AG09309 (cell line): ENCODE measurements around the gene ABHD5.

Experiments used
- DNase-seq: peaks from one replicate; pipeline ENCODE4 v3.0.0-alpha.2; 2010; ENCODE audit warnings: low read depth
- H3K4me3 ChIP-seq: 2 replicates; pipeline ENCODE4 v1.5.1; 2011; ENCODE audit warnings: mild to moderate bottlenecking, low read depth, low read length, moderate library complexity; ENCODE audit not compliant: control insufficient read depth
- TF ChIP-seq, protein P1 (sequence below): IDR thresholded peaks from 2 replicates; pipeline ENCODE4 v1.5.1; 2011; ENCODE audit warnings: mild to moderate bottlenecking, low read depth, low read length, inconsistent platforms; ENCODE audit not compliant: insufficient read depth, control insufficient read depth; ENCODE audit errors: missing control alignments

The ABHD5 gene

GRCh38 chr3:43755516-43756200, 64.9 kb downstream of the ABHD5 start:
- TF ChIP-seq, protein P1, sequence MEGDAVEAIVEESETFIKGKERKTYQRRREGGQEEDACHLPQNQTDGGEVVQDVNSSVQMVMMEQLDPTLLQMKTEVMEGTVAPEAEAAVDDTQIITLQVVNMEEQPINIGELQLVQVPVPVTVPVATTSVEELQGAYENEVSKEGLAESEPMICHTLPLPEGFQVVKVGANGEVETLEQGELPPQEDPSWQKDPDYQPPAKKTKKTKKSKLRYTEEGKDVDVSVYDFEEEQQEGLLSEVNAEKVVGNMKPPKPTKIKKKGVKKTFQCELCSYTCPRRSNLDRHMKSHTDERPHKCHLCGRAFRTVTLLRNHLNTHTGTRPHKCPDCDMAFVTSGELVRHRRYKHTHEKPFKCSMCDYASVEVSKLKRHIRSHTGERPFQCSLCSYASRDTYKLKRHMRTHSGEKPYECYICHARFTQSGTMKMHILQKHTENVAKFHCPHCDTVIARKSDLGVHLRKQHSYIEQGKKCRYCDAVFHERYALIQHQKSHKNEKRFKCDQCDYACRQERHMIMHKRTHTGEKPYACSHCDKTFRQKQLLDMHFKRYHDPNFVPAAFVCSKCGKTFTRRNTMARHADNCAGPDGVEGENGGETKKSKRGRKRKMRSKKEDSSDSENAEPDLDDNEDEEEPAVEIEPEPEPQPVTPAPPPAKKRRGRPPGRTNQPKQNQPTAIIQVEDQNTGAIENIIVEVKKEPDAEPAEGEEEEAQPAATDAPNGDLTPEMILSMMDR, result no peak
- H3K4me3 ChIP-seq, result no peak overlapping the region
- no peak for DNase-seq

- TF ChIP-seq, protein P1, result no peak
- DNase-seq, result no peak
- no peak overlapping the region for H3K4me3 ChIP-seq
These were observed 67.1 kb downstream of the ABHD5 start for GRCh38 chr3:43757666-43758321.

- TF ChIP-seq, protein P1, result no peak
- H3K4me3 ChIP-seq, result no peak overlapping the region
- DNase-seq, result no peak
These were observed 68.0 kb downstream of the ABHD5 start for GRCh38 chr3:43758592-43759225.

DNA sequence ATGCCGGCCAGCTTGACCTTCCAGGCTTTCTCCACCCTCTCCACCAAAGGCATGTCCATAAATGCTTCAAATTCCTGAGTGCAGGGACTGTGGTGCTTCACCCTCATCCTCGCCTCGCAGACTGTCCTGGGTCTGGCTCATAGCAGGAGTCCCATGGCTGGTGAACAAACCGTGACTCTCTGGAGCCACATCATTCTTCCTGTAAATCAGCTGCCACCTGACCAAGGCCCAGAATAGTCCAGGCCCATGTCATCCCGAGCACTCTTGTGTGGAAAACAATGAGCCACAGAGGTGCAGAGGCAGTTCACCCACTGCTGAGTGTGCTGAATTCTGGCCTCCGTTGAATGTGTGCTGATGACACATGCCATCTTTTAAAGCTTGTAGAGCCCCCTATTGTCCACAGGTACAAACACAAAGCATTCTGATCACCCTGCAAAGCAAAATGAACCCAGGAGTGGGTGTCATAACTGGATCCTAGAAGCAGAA, 68.6 kb downstream of the ABHD5 start:
- no peak for DNase-seq
- TF ChIP-seq, protein P1, result peak; percentile 45
- no peak overlapping the region for H3K4me3 ChIP-seq

DNA sequence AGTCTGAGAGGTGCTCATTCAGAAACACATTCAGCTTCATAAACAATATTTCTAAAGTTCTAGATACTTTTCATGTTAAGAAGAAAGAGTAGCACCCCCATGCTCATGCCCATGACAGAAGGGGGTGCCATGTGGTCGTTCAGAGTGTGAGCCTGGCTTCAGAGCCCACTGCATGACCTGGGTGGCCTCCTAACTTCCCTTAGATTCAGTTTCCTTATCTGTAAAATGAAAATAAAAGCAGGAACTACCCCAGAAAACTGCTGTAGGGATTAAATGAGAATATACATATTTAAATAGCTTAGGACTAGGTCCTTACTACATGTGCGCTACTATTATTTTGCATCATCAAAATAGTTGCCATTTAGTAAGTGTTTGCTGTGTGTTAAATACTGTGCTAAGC, 69.2 kb downstream of the ABHD5 start:
- no peak for DNase-seq
- TF ChIP-seq, protein P1, result no peak
- H3K4me3 ChIP-seq, result no peak overlapping the region

DNA sequence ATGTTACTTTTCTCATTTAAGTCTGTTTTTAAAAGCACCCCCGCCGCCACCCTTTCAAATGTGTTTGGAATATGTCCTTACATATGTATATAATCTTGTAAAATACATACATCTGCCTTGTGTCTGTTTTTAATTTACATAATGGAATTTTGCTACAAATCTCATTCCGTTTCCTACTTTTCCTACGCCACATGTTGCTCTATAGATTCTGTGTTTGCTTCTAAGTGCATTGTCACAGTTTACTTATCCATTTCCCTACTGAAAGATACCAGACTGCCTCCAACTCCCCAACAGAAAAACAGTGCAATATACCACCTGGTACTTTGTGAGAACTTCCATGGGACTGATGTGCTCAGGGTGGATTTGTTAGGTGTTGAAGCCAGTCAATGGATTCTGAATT, 70.2 kb downstream of the ABHD5 start:
- H3K4me3 ChIP-seq, result no peak overlapping the region
- no peak for DNase-seq
- TF ChIP-seq, protein P1, result no peak
